H9 (cell line): ENCODE measurements around the gene INSM2. TPM values are rescaled to one million over a fixed set of nuclear protein-coding genes. Genes with fewer than 3 reads are reported as not detected.

ENCODE experiments used
- DNase-seq: peaks from one replicate; pipeline ENCODE4 v3.0.0-alpha.2; 2017
- H2AFZ ChIP-seq: one replicate; pipeline ENCODE4 v1.6.1; 2013; ENCODE audit warnings: mild to moderate bottlenecking, low read length, control low read depth, moderate library complexity
- H2AK5ac ChIP-seq: 2 replicates; pipeline ENCODE4 v1.6.1; 2013; ENCODE audit warnings: low read length, control low read depth, mixed read lengths; ENCODE audit not compliant: insufficient read length
- H2BK120ac ChIP-seq: one replicate; pipeline ENCODE4 v1.6.1; 2013; ENCODE audit warnings: low read depth, mild to moderate bottlenecking, low read length, control low read depth, inconsistent platforms; ENCODE audit not compliant: poor library complexity, severe bottlenecking
- H2BK12ac ChIP-seq: 2 replicates; pipeline ENCODE4 v1.6.1; 2013; ENCODE audit warnings: low read length, control low read depth, mixed read lengths, low read depth; ENCODE audit not compliant: insufficient read length
- H2BK15ac ChIP-seq: 2 replicates; pipeline ENCODE4 v1.6.1; 2013; ENCODE audit warnings: low read depth, low read length, control low read depth
- H2BK20ac ChIP-seq: one replicate; pipeline ENCODE4 v1.6.1; 2013; ENCODE audit warnings: low read depth, mild to moderate bottlenecking, low read length, control low read depth, inconsistent platforms; ENCODE audit not compliant: poor library complexity, severe bottlenecking
- H2BK5ac ChIP-seq: 2 replicates; pipeline ENCODE4 v1.6.1; 2013; ENCODE audit warnings: low read length, control low read depth, mixed read lengths; ENCODE audit not compliant: insufficient read length
- H3K14ac ChIP-seq: 2 replicates; pipeline ENCODE4 v1.6.1; 2013; ENCODE audit warnings: low read length, control low read depth; ENCODE audit not compliant: insufficient read depth
- H3K18ac ChIP-seq: 2 replicates; pipeline ENCODE4 v1.6.1; 2013; ENCODE audit warnings: low read depth, mild to moderate bottlenecking, mixed read lengths, low read length, control low read depth; ENCODE audit not compliant: insufficient read length
- H3K23ac ChIP-seq: 2 replicates; pipeline ENCODE4 v1.6.1; 2013; ENCODE audit warnings: low read length, control low read depth, mixed read lengths, low read depth; ENCODE audit not compliant: insufficient read length
- H3K23me2 ChIP-seq: 2 replicates; pipeline ENCODE4 v1.6.1; 2013; ENCODE audit warnings: low read depth, mild to moderate bottlenecking, mixed read lengths, low read length, control low read depth; ENCODE audit not compliant: insufficient read length, poor library complexity, severe bottlenecking
- H3K27ac ChIP-seq: 2 replicates; pipeline ENCODE4 v1.5.1; 2013; ENCODE audit warnings: low read length, control low read depth, mixed read lengths, low read depth; ENCODE audit not compliant: insufficient read length
- H3K27me3 ChIP-seq: 2 replicates; pipeline ENCODE4 v1.6.1; 2013; ENCODE audit warnings: low read length, control low read depth, inconsistent platforms; ENCODE audit not compliant: insufficient read depth
- H3K4ac ChIP-seq: 2 replicates; pipeline ENCODE4 v1.6.1; 2013; ENCODE audit warnings: low read depth, mild to moderate bottlenecking, control low read depth, inconsistent platforms, low read length, moderate library complexity
- H3K4me1 ChIP-seq: 2 replicates; pipeline ENCODE4 v1.6.1; 2013; ENCODE audit warnings: low read length, control low read depth, inconsistent platforms; ENCODE audit not compliant: insufficient read depth
- H3K4me2 ChIP-seq: 2 replicates; pipeline ENCODE4 v1.6.1; 2013; ENCODE audit warnings: low read length, control low read depth, mixed read lengths; ENCODE audit not compliant: insufficient read length, insufficient read depth
- H3K56ac ChIP-seq: 2 replicates; pipeline ENCODE4 v1.6.1; 2013; ENCODE audit warnings: low read depth, mild to moderate bottlenecking, mixed read lengths, low read length, control low read depth; ENCODE audit not compliant: insufficient read length
- H3K79me1 ChIP-seq: 2 replicates; pipeline ENCODE4 v1.6.1; 2013; ENCODE audit warnings: low read depth, mild to moderate bottlenecking, moderate library complexity, low read length, control low read depth, inconsistent platforms; ENCODE audit not compliant: insufficient read depth, poor library complexity, severe bottlenecking
- H3K79me2 ChIP-seq: 2 replicates; pipeline ENCODE4 v1.6.1; 2013; ENCODE audit warnings: low read length, control low read depth, inconsistent platforms; ENCODE audit not compliant: insufficient read depth
- H3K9ac ChIP-seq: 2 replicates; pipeline ENCODE4 v1.6.1; 2013; ENCODE audit warnings: low read length, control low read depth, mixed read lengths; ENCODE audit not compliant: insufficient read length; ENCODE audit errors: extremely low read depth
- H3K9me3 ChIP-seq: one replicate; pipeline ENCODE4 v1.6.1; 2013; ENCODE audit warnings: low read depth, low read length, inconsistent platforms; ENCODE audit not compliant: control insufficient read depth
- H3T11ph ChIP-seq: one replicate; pipeline ENCODE4 v1.6.1; 2013; ENCODE audit warnings: mild to moderate bottlenecking, low read length, control low read depth, inconsistent platforms
- H4K20me1 ChIP-seq: one replicate; pipeline ENCODE4 v1.6.1; 2013; ENCODE audit not compliant: control insufficient read depth, insufficient read length, insufficient read depth
- H4K5ac ChIP-seq: 2 replicates; pipeline ENCODE4 v1.6.1; 2013; ENCODE audit warnings: low read depth, mild to moderate bottlenecking, mixed read lengths, low read length, control low read depth; ENCODE audit not compliant: insufficient read length
- H4K8ac ChIP-seq: replicated peaks from 2 replicates; pipeline ENCODE4 v1.6.1; 2013; ENCODE audit warnings: low read length, control low read depth, mixed read lengths, low read depth; ENCODE audit not compliant: insufficient read length
- H4K91ac ChIP-seq: 2 replicates; pipeline ENCODE4 v1.6.1; 2013; ENCODE audit warnings: low read depth, mild to moderate bottlenecking, moderate library complexity, mixed read lengths, low read length, control low read depth; ENCODE audit not compliant: insufficient read length
- H3K27ac Mint-ChIP-seq, 3 experiments: 2 replicates in 2 of 3; 3 replicates in 1 of 3; pipeline ENCODE4 v1.8.0; 2020 to 2021; ENCODE audit warnings: mixed read lengths in 3 of 3, mild to moderate bottlenecking in 1 of 3, moderate library complexity in 1 of 3
- H3K27me3 Mint-ChIP-seq: 2 replicates; pipeline ENCODE4 v1.8.0; 2021; ENCODE audit warnings: low read depth, mild to moderate bottlenecking, moderate library complexity, mixed read lengths
- H3K36me3 Mint-ChIP-seq, 3 experiments: 2 replicates in 2 of 3; 3 replicates in 1 of 3; pipeline ENCODE4 v1.8.0; 2020 to 2021; ENCODE audit warnings: low read depth in 3 of 3, mixed read lengths in 3 of 3; ENCODE audit not compliant: insufficient read depth in 1 of 3
- H3K4me1 Mint-ChIP-seq, 2 experiments: 2 replicates each; pipeline ENCODE4 v1.8.0; 2020; ENCODE audit warnings: mixed read lengths in 2 of 2
- H3K4me3 Mint-ChIP-seq, 2 experiments: 2 replicates in 1 of 2; 3 replicates in 1 of 2; pipeline ENCODE4 v1.8.0; 2020 to 2021; ENCODE audit warnings: mild to moderate bottlenecking in 2 of 2, mixed read lengths in 2 of 2, moderate library complexity in 1 of 2
- H3K9me3 Mint-ChIP-seq, 2 experiments: 2 replicates in 1 of 2; 3 replicates in 1 of 2; pipeline ENCODE4 v1.8.0; 2020; ENCODE audit warnings: mild to moderate bottlenecking in 2 of 2, mixed read lengths in 2 of 2, moderate library complexity in 1 of 2
- CTCF ChIP-seq: fragments of 200-600 bp; sonication (generic); conservative IDR thresholded peaks from 3 replicates; pipeline ENCODE4 v1.8.0; 2021; ENCODE audit warnings: antibody characterized with exemption, mild to moderate bottlenecking
- WGBS: extraction: QIAGEN DNeasy Blood & Tissue Kit; methylation state at CpG from one replicate; pipeline ENCODE4 v1.1.7; 2013; ENCODE audit warnings: missing lambda C conversion rate, low lambda C conversion rate, mixed read lengths; ENCODE audit not compliant: insufficient read length; ENCODE audit errors: extremely low coverage; 5-methylcytosine and 5-hydroxymethylcytosine counted together
- total RNA-seq: library from RNA; stranded (reverse); gene quantifications from 2 replicates; pipeline ENCODE4 v1.2.1, GENCODE V29; 2021

The INSM2 gene
- total RNA-seq, 1 experiment from 2014 or later = not detected

DNA sequence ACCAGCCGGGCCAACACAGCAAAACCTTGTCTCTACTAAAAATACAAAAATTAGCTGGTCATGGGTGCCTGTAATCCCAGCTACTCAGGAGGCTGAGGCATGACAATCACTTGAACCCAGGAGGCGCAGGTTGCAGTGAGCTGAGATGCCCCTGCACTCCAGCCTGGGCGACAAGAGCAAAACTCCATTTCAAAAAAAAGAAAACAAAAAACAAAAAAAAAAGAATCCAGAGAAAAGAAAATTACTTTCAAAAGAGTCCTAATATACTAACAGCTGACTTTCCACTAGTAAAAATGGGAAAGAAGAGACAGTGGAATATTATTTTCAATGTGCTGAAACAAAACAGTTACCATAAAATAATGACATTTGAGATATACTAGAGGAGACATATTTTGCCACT lies 8.3 kb upstream of the INSM2 start:
- Histone ChIP-seq H3K27ac (no peak overlapping the region), H3K14ac (no peak overlapping the region), H3K79me1 (no peaks in the 10 kb centered on the region), H4K91ac (no peak overlapping the region), H3K4me2 (no peak overlapping the region), H2BK20ac (no peak overlapping the region), H3K4ac (no peak overlapping the region), H3K9ac (no peak overlapping the region), H3K23me2 (no peaks in the 10 kb centered on the region), H3K56ac (no peak overlapping the region), H3K18ac (no peak overlapping the region), H4K5ac (no peak overlapping the region), H4K20me1 (no peaks in the 10 kb centered on the region), H3T11ph (no peak overlapping the region), H2BK5ac (no peak overlapping the region), H3K9me3 (no peaks in the 10 kb centered on the region), H2BK120ac (no peak overlapping the region), H3K27me3 (no peaks in the 10 kb centered on the region), H3K4me1 (no peaks in the 10 kb centered on the region), H3K79me2 (no peaks in the 10 kb centered on the region), H2AK5ac (no peak overlapping the region), H2AFZ (no peak overlapping the region), H4K8ac (no peak overlapping the region), H2BK15ac (no peak overlapping the region), H2BK12ac (no peak overlapping the region), H3K23ac (no peak overlapping the region)
- DNase-seq = no peak
- WGBS = no CpG with 5 or more reads among the region's 3 CpGs
- Mint-ChIP-seq H3K4me3 (no peak overlapping the region), H3K4me1 (no peaks in the 10 kb centered on the region), H3K27me3 (peaks cover 32% of the 10 kb centered on the region), H3K27ac (no peak overlapping the region), H3K36me3 (no peaks in the 10 kb centered on the region; a peak in 1 of 7 replicates), H3K9me3 (no peaks in the 10 kb centered on the region; a peak in 1 of 5 replicates)
- no peak for TF ChIP-seq CTCF
